T47D (cell line): ENCODE measurements around the gene CSNK1A1.
A peak's percentile ranks its signal among the peaks of the same experiment; 100 is the strongest.
"Not testable (repeated sequence)": the region's sequence is repeated elsewhere in the genome, so short reads cannot be mapped to it uniquely, and the experiment has no call there.

Experiments
- DNase-seq, 2 experiments: peaks; one replicate each; pipeline versions ENCODE4 v3.0.0 to v3.0.0-alpha.2; 2011 to 2012; ENCODE audit warnings: low read depth in 1 of 2, low spot score in 1 of 2
- JUND ChIP-seq: IDR thresholded peaks from 2 replicates; pipeline ENCODE4 v1.6.1; 2012; ENCODE audit warnings: low read depth
- in situ Hi-C: cut with HindIII; loops from 2 replicates; pipeline ENCODE4 v1.10.0; 2016; ENCODE audit warnings: low sequenced_read_pairs, low pct_unique_long_range_greater_than_20kb

The CSNK1A1 gene

GRCh38 chr5:149448831-149449714, 102.2 kb downstream of the CSNK1A1 start:
- peak in 1 of 2 experiments; percentile 46 for DNase-seq

GRCh38 chr5:149448431-149448830, 102.8 kb downstream of the CSNK1A1 start:
- DNase-seq: no peak
- no peak for TF ChIP-seq JUND
- in situ Hi-C loops: no loop called here

More at GRCh38 chr5:149448831-149449714, 102.2 kb downstream of the CSNK1A1 start:
- in situ Hi-C loops: no loop called here
- no peak for TF ChIP-seq JUND

GRCh38 chr5:149447373-149448367, 103.6 kb downstream of the CSNK1A1 start:
- DNase-seq: no peak
- in situ Hi-C loops: no loop called here
- no peak for TF ChIP-seq JUND

GRCh38 chr5:149446794-149447193, 104.4 kb downstream of the CSNK1A1 start:
- DNase-seq, in situ Hi-C loops: not testable (repeated sequence)

- no peak for TF ChIP-seq JUND
- DNase-seq: peak in 1 of 2 experiments; percentile 46
- in situ Hi-C loops: no loop called here
Measured at GRCh38 chr5:149445739-149446369, 105.4 kb downstream of the CSNK1A1 start.

GRCh38 chr5:149445343-149445738, 105.9 kb downstream of the CSNK1A1 start:
- no peak for DNase-seq
- in situ Hi-C loops: no loop called here
- no peak for TF ChIP-seq JUND

GRCh38 chr5:149444430-149444829, 106.8 kb downstream of the CSNK1A1 start:
- in situ Hi-C loops, DNase-seq: not testable (repeated sequence)

GRCh38 chr5:149443210-149443609, 108.0 kb downstream of the CSNK1A1 start:
- TF ChIP-seq JUND: no peak
- DNase-seq: no peak
- in situ Hi-C loops: no loop called here

GRCh38 chr5:149442563-149443182, 108.6 kb downstream of the CSNK1A1 start:
- in situ Hi-C loops: no loop called here
- DNase-seq: peak; percentile 80 to 86
- TF ChIP-seq JUND: no peak
